Trophoblast cell (in vitro differentiated cells and primary cell): ENCODE data around the gene INTS1.
"Not testable (repeated sequence)": the region's sequence is repeated elsewhere in the genome, so short reads cannot be mapped to it uniquely, and the experiment has no call there.

Source experiments
- DNase-seq, 2 donors: peaks; one replicate each; pipeline ENCODE4 v3.0.0-alpha.2; 2016
- H2AFZ ChIP-seq: 2 replicates; pipeline ENCODE4 v1.6.1; 2013; ENCODE audit warnings: low read length, moderate library complexity, mild to moderate bottlenecking; ENCODE audit not compliant: insufficient read depth, poor library complexity
- H2AK5ac ChIP-seq: 2 replicates; pipeline ENCODE4 v1.6.1; 2013; ENCODE audit warnings: mild to moderate bottlenecking, low read length
- H2BK120ac ChIP-seq: 2 replicates; pipeline ENCODE4 v1.6.1; 2013; ENCODE audit warnings: low read length, mild to moderate bottlenecking, moderate library complexity; ENCODE audit not compliant: insufficient read depth, poor library complexity
- H2BK12ac ChIP-seq: 2 replicates; pipeline ENCODE4 v1.6.1; 2013; ENCODE audit warnings: mild to moderate bottlenecking, low read length, moderate library complexity
- H2BK5ac ChIP-seq: 2 replicates; pipeline ENCODE4 v1.6.1; 2013; ENCODE audit warnings: low read length, low read depth, moderate library complexity, mild to moderate bottlenecking; ENCODE audit not compliant: poor library complexity
- H3K14ac ChIP-seq: 2 replicates; pipeline ENCODE4 v1.6.1; 2013; ENCODE audit warnings: mild to moderate bottlenecking, low read length
- H3K18ac ChIP-seq: 2 replicates; pipeline ENCODE4 v1.6.1; 2013; ENCODE audit warnings: mild to moderate bottlenecking, low read length
- H3K23ac ChIP-seq: 2 replicates; pipeline ENCODE4 v1.6.1; 2013; ENCODE audit warnings: low read length
- H3K27ac ChIP-seq: 2 replicates; pipeline ENCODE4 v1.5.1; 2013; ENCODE audit warnings: low read depth, mild to moderate bottlenecking, inconsistent platforms, low read length, moderate library complexity
- H3K27me3 ChIP-seq: 2 replicates; pipeline ENCODE4 v1.6.1; 2013; ENCODE audit warnings: inconsistent platforms, mild to moderate bottlenecking, low read length, moderate library complexity; ENCODE audit not compliant: insufficient read depth
- H3K36me3 ChIP-seq, 2 experiments: 1 replicate in 1 of 2; 2 replicates in 1 of 2; pipeline ENCODE4 v1.6.1; 2013; ENCODE audit warnings: low read length in 2 of 2, mild to moderate bottlenecking in 2 of 2, moderate library complexity in 1 of 2; ENCODE audit not compliant: insufficient read depth in 2 of 2, control insufficient read depth in 1 of 2
- H3K4ac ChIP-seq: 2 replicates; pipeline ENCODE4 v1.6.1; 2013; ENCODE audit warnings: low read depth, mild to moderate bottlenecking, low read length, moderate library complexity
- H3K4me1 ChIP-seq, 2 experiments: 1 replicate in 1 of 2; 2 replicates in 1 of 2; pipeline ENCODE4 v1.6.1; 2013; ENCODE audit warnings: low read length in 2 of 2, mild to moderate bottlenecking in 2 of 2, moderate library complexity in 1 of 2; ENCODE audit not compliant: insufficient read depth in 2 of 2, control insufficient read depth in 1 of 2
- H3K4me2 ChIP-seq: 2 replicates; pipeline ENCODE4 v1.6.1; 2013; ENCODE audit warnings: inconsistent platforms, mild to moderate bottlenecking, low read length, moderate library complexity
- H3K4me3 ChIP-seq: 2 replicates; pipeline ENCODE4 v1.5.1; 2013; ENCODE audit warnings: mild to moderate bottlenecking, low read depth, low read length, inconsistent platforms
- H3K79me1 ChIP-seq: one replicate; pipeline ENCODE4 v1.6.1; 2013; ENCODE audit warnings: low read length
- H3K79me2 ChIP-seq: 2 replicates; pipeline ENCODE4 v1.6.1; 2013; ENCODE audit warnings: low read length, mild to moderate bottlenecking; ENCODE audit not compliant: control insufficient read depth, insufficient read depth, poor library complexity
- H3K9ac ChIP-seq: 2 replicates; pipeline ENCODE4 v1.6.1; 2013; ENCODE audit warnings: mild to moderate bottlenecking, low read length
- H3K9me3 ChIP-seq: 2 replicates; pipeline ENCODE4 v1.6.1; 2013; ENCODE audit warnings: low read depth, mild to moderate bottlenecking, control low read depth, inconsistent platforms, low read length; ENCODE audit not compliant: insufficient read depth
- H4K12ac ChIP-seq: 2 replicates; pipeline ENCODE4 v1.6.1; 2013; ENCODE audit warnings: low read depth, mild to moderate bottlenecking, low read length, moderate library complexity
- H4K8ac ChIP-seq: 2 replicates; pipeline ENCODE4 v1.6.1; 2013; ENCODE audit warnings: low read depth, mild to moderate bottlenecking, low read length, moderate library complexity
- H4K91ac ChIP-seq: one replicate; pipeline ENCODE4 v1.6.1; 2013; ENCODE audit warnings: low read depth, mild to moderate bottlenecking, low read length, moderate library complexity
- WGBS: extraction: QIAGEN DNeasy Blood & Tissue Kit; methylation state at CpG from one replicate; pipeline ENCODE4 v1.1.7; 2013; ENCODE audit warnings: missing lambda C conversion rate; ENCODE audit not compliant: insufficient read length, insufficient coverage; ENCODE audit errors: extremely low coverage; 5-methylcytosine and 5-hydroxymethylcytosine counted together

Gene INTS1

DNA sequence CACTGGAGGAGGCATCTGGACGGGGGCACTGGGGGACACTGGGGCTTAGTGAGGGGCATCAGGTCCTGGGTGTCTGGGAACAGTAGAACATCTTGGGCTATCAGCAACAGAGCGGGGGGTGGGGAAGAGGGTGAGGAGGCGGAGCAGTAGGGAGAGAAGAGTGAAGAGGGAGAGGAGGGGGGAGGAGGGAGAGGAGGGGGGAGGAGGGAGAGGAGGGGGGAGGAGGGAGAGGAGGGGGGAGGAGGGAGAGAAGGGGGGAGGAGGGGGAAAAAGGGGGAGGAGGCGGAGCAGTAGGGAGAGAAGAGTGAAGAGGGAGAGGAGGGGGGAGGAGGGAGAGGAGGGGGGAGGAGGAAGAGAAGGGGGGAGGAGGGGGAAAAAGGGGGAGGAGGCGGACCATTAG lies 58.2 kb downstream of the INTS1 start:
- not testable (repeated sequence) for H4K91ac ChIP-seq, H3K9me3 ChIP-seq, H3K27ac ChIP-seq, H2AFZ ChIP-seq, H4K8ac ChIP-seq, H4K12ac ChIP-seq, H3K18ac ChIP-seq, H3K79me2 ChIP-seq, H3K4me3 ChIP-seq, H3K4me1 ChIP-seq, H2AK5ac ChIP-seq, H2BK12ac ChIP-seq, H3K23ac ChIP-seq, H3K36me3 ChIP-seq, H2BK5ac ChIP-seq, H3K79me1 ChIP-seq, H3K4ac ChIP-seq, H3K14ac ChIP-seq, H3K4me2 ChIP-seq, DNase-seq, H3K9ac ChIP-seq, H3K27me3 ChIP-seq, H2BK120ac ChIP-seq
- WGBS = 80% methylated on average over 1 of the region's 5 CpGs

DNA sequence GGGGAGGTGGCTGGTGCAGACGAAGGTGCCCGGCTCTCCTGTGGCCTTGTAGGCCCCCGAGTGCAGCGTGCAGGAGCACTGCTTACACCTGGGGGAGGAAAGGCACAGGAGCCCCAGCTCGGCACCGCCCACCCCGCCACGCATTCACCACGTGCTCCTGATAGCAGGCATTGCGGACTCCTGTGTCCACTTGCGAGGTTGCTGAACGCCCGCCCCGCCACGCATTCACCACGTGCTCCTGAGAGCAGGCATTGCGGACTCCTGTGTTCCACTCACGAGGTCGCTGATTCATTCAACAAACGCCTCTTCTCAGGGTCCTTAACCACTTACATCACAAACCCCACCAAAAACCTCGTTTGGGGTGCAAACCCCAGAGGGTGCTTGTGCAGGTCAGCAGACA lies 58.8 kb downstream of the INTS1 start:
- WGBS = no CpG with 5 or more reads among the region's 21 CpGs
- Histone ChIP-seq H3K4me2 (no peak overlapping the region), H3K79me2 (no peaks in the 10 kb centered on the region), H4K12ac (no peak overlapping the region), H3K4ac (no peak overlapping the region), H3K36me3 (peaks cover 6 to 10% of the 10 kb centered on the region in 2 experiments), H2BK5ac (no peak overlapping the region), H3K79me1 (no peaks in the 10 kb centered on the region), H4K91ac (no peak overlapping the region), H2BK120ac (no peak overlapping the region), H4K8ac (no peak overlapping the region), H3K27me3 (no peaks in the 10 kb centered on the region), H3K18ac (no peak overlapping the region), H3K9me3 (peaks cover 5% of the 10 kb centered on the region), H3K9ac (no peak overlapping the region), H2AK5ac (no peak overlapping the region), H3K4me3 (no peak overlapping the region), H2BK12ac (no peak overlapping the region), H3K23ac (no peak overlapping the region), H3K14ac (no peak overlapping the region), H3K4me1 (peaks cover 0 to 2% of the 10 kb centered on the region in 2 experiments), H2AFZ (no peak overlapping the region), H3K27ac (no peak overlapping the region)
- DNase-seq = no peak

- no peak for DNase-seq
- Histone ChIP-seq H3K18ac (no peak overlapping the region), H4K91ac (no peak overlapping the region), H2AFZ (no peak overlapping the region), H3K27me3 (no peaks in the 10 kb centered on the region), H4K8ac (no peak overlapping the region), H2BK12ac (no peak overlapping the region), H3K36me3 (peaks cover 9 to 12% of the 10 kb centered on the region in 2 experiments), H3K4me3 (no peak overlapping the region), H3K4me2 (no peak overlapping the region), H3K79me1 (no peaks in the 10 kb centered on the region), H3K27ac (no peak overlapping the region), H2BK120ac (no peak overlapping the region), H4K12ac (no peak overlapping the region), H2AK5ac (no peak overlapping the region), H3K4me1 (no peaks in the 10 kb centered on the region), H3K9me3 (peaks cover 5% of the 10 kb centered on the region), H3K9ac (no peak overlapping the region), H3K14ac (no peak overlapping the region), H2BK5ac (no peak overlapping the region), H3K4ac (no peak overlapping the region), H3K23ac (no peak overlapping the region), H3K79me2 (no peaks in the 10 kb centered on the region)
- no CpG with 5 or more reads among the region's 24 CpGs for WGBS
These were observed 59.3 kb downstream of the INTS1 start for GRCh38 chr7:1444925-1445322.

DNA sequence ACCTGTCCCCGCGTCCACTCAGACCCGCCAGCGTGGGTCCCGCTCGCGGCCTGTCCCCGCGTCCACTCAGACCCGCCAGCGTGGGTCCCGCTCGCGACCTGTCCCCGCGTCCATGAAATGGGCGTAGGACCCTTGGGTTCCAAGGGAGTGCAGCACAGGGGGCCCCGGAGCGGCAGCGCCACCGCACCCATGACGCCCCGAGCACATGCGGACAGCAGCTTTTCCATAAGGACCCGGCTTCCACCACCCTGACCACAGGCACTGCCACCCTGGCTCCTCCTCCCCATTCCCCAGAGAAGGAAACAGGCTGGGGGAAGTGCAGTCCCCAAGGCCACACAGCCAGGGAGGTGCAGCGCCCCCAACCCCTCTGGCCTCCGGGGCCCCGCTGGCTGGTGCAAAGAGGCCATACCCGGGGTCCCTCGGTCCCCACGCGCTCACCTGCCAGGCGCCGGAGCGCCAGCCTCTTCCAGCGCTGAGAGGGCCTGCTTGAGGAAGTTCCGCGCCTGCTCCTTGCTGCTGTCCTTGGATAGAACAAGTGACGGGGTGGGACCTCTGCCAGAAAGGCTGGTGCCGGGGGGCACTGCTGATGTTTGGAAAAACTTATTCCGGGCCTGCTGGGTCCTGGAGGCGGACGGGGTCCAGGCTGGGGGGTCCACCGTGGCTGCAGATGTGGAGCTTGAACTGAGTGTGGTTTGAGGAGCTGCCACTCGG lies 59.8 kb downstream of the INTS1 start:
- Histone ChIP-seq H4K8ac (no peak overlapping the region), H4K12ac (no peak overlapping the region), H3K18ac (no peak overlapping the region), H2BK12ac (no peak overlapping the region), H3K9me3 (peaks cover 7% of the 10 kb centered on the region), H3K79me2 (no peaks in the 10 kb centered on the region), H2BK120ac (no peak overlapping the region), H3K79me1 (no peaks in the 10 kb centered on the region), H3K14ac (no peak overlapping the region), H3K23ac (no peak overlapping the region), H3K27ac (no peak overlapping the region), H3K27me3 (no peaks in the 10 kb centered on the region), H4K91ac (no peak overlapping the region), H2AFZ (no peak overlapping the region), H2AK5ac (no peak overlapping the region), H3K4me2 (no peak overlapping the region), H3K9ac (no peak overlapping the region), H3K36me3 (peaks cover 10 to 12% of the 10 kb centered on the region in 2 experiments), H3K4me3 (no peak overlapping the region), H3K4ac (no peak overlapping the region), H3K4me1 (no peaks in the 10 kb centered on the region), H2BK5ac (no peak overlapping the region)
- DNase-seq = no peak
- WGBS = no CpG with 5 or more reads among the region's 45 CpGs
